HG02973 (cell line): Measurements from ENCODE around the gene ZNF771.
"Not testable (repeated sequence)": the region's sequence is repeated elsewhere in the genome, so short reads cannot be mapped to it uniquely, and the experiment has no call there.

Source experiments
- ATAC-seq: cut with Tn5 transposase; IDR thresholded peaks from one replicate; pipeline ENCODE4 v1.9.1; 2021; ENCODE audit warnings: moderate library complexity; ENCODE audit not compliant: unreplicated experiment

The ZNF771 gene

DNA sequence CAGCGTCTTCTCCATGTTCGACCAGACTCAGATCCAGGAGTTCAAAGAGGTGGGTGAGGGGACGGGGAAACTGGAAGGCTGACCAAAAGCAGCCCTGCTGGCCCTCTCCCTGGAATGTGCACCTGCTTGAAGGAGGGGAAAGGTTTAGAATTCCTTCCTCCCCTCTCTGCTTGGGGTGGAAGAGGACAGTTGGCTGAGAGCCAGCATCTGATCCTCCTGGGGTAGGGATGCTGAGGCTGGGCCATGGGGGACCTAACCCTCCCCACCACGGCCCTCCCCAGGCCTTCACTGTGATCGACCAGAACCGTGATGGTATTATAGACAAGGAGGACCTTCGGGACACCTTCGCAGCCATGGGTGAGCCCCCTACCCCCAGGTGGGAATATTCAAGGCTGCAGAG lies 31.5 kb upstream of the ZNF771 start:
- no peak for ATAC-seq

DNA sequence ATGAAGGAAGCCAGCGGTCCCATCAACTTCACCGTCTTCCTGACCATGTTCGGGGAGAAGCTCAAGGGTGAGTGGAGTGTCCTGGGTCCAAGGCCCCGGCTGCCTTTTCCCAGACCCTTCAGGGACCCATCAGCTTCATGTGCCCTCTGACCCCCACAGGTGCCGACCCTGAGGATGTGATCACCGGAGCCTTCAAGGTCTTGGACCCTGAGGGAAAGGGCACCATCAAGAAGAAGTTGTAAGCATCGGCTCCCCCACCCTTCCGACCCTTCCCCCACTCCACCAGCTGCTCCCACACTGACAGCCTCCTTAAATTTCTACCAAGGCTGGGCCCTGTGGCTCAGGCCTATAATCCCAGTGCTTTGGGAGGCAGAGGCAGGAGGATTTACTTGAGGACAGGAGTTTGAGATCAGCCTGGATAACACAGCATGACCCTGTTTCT lies 30.9 kb upstream of the ZNF771 start:
- ATAC-seq, result no peak

- peak; percentile 2 for ATAC-seq
Measured at GRCh38 chr16:30377050-30377811, 30.2 kb upstream of the ZNF771 start.

DNA sequence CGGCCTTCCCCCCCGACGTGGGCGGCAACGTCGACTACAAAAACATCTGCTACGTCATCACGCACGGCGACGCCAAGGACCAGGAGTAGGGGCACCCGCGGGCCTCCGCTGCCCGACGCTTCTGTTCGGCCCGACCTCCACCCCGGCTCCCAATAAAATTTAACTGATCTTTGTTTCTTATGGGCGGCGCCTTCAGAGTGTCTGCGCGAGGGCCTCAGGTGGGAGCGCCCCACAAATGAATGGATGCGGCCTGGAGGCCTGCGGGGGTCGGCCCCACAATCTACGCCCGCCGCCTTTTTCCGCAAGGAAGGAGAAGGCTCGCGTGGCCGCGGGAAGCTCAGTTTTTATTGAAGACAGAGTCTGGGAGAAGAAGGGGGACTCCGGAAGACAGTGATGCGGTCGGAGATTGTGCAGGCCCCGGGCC lies 29.6 kb upstream of the ZNF771 start:
- ATAC-seq, result peak; percentile 7

GRCh38 chr16:30378236-30379157 lies 28.9 kb upstream of the ZNF771 start:
- ATAC-seq, result peak; percentile 78

GRCh38 chr16:30379158-30379783 lies 28.1 kb upstream of the ZNF771 start:
- no peak for ATAC-seq

DNA sequence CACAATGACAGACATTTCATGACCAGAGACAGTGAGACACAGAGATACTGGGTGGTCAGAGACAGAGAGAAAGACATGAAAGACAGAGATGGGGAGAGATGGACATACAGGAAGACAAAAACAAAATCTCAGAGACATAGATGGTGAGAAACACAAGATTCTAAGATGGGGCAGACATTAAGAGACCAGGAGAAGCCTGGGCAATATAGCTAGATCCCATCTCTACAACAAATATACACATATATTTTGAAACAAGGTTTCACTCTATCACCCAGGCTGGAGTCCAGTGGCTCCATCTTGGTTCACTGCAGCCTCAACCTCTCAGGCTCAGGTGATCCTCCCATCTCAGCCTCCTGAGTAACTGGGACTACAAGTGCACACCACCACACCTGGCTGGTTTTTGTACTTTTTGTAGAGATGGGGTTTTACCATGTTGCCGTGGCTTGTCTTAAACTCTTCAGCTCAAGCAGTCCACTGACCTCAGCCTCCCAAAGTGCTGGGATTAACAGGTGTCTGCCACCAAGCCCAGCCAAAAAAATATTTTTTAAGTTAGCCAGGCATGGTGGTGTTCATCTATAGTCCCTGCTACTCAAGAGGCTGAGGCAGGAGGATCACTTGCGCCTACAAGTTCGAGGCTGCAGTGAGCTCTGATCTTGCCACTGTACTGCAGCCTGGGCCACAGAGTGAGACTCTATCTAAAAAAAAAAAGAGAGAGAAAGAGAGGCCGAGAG lies 27.2 kb upstream of the ZNF771 start:
- no peak for ATAC-seq

DNA sequence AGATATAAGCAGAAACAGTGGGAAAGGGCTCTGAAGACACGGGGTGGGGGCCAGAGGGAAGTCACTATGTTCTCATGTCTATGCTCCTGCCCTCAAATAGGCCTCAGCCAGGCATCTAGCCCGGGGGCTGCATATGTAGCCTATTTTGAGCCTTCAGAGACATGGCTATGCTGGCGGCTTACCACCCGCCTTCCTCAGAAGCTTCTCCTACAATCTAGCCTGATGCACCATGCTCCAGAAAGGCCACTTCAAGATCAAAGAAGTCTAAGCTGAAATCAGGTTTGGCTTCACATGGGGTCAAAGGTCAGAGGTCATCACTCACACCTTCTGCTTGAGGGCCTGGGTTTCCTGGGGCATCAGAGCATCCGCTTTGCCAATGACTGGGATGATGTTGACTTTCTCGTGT lies 26.6 kb upstream of the ZNF771 start:
- no peak for ATAC-seq

DNA sequence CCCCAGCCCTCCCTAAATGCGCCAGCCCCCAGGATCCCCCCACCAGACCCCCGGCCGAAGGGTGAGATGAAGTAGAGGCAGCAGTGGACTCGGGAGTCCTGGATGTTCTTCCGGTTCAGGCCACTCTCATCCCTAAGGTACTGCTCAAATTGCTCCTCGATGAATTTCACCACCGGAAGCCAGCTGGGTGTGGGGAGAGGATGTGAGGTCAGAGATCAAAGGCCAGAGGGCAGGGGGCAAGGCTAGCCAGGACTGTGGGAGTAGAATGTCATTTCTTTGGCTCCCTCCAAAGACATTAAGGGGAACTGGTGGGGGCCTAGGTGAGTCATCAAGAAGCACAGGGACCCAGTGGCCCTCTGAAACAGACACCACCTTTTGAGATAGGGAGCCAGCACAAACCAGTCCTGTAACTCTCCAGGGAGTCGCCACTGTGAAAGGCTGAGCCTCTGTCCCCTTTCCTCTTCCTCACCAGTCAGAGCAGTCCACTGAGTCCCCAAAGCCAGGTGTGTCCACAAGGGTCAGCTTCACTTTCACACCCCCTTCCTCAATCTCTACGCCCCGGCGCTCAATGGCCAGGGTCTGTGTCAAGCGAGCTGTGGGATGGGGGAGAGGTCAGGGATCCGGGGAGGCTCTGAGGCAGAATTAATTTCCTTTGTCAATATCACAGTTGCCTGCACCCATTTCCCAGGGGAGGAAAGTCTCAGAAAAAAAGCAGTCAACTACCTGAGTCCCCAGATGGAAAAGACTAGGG lies 25.9 kb upstream of the ZNF771 start:
- ATAC-seq, result no peak

DNA sequence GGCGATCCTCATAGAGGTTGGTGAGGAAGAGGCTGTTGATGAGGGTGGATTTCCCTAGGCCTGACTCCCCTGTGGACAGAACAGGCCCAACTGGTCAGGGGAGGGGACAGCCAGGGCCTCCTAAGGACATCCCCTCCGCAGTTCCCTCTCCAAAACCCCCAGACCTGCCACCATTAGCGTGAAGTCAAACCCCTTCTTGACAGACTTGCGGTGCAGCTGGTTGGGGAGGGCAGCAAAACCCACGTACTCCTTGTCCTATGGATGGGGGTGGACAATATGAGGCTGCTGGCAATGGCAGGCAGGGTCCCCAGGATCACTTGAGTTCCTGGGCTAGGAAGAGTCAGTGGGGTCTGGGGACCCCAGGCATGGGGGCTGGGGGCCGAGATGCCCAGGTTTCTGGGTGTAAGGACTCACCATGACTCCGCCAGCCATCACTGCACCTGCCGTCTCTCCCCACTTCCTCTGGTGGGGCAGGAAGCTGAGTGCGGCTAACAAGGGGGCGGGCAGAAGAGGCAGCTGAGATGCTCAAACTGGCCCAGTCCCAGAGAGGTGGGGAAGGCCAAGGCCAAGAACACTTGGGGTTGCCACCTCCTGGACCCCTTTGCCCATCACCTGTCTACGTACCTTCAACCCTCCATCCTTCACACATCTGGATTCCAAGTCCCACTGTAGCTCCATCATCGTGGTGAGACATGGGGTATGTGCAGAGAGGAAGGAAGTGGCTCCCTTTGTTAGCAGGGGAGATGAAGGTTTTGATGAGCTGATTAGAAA lies 25.1 kb upstream of the ZNF771 start, which contains the start of gene SEPTIN1:
TSS of gene SEPTIN1 (minus strand) at position 451 of the 771 bp plus-strand sequence. CDS start at position 432, 19 bp downstream.
- no peak for ATAC-seq

DNA sequence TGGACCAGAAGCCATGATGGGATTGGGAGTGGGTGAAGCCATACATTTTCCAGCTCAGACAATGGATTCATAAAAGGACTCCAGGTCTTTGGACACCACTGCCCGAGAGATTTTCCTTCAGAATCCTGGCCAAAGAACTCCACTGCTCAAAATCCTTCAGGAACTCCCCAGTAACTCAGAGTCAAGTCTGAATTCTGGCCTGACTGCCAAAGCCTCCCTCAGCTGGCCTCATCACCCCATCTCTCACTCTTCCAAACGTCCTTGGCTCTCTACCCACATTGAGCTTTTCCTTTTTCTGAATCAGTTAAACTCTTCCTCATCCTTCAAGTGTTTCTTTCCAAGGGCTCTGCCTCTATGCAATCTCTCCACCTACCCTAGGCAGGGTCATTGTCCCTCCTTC lies 23.9 kb upstream of the ZNF771 start:
- ATAC-seq, result no peak

GRCh38 chr16:30394592-30395154 lies 12.7 kb upstream of the ZNF771 start:
- ATAC-seq, result no peak

DNA sequence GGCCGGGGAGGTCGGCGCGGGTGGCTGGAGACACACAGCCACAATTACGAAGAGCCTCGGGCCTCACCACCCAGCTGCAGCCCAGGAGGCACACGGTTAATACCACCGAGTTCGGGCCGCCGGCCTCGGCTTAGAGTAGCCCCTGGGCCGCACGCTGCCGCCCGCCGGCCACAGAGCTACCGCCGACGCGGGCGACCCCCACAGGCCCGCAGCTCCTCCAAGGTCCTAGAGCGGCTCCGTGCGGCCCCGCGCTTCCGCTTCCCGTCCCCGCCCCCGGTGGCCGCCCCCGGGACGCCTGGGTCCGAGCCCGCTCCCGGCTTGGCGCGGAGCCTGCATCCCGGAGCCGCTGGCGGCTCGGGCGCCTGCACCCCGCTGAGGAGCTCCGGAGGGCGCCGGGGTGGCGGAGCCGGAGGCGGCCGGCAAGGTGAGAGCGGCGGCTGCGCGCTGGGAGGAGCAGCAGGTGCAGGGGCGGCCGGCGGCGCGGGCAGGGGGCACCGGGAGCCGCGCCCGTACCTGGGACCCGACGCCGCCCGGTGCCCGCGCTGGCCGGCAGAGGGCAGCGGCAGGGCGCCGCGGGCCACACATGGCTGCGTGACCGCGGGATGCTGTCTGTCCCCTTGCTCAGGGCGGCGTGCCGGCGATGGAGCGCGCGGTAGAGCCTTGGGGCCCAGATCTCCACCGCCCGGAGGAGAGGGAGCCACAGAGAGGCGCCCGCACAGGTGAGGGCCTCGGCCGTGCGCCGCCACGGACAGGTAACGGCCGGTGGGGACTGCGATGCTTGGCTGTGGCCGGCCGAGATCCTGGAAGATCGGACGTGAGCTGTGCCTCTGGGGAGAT lies 12.0 kb upstream of the ZNF771 start, which contains the start of gene ZNF48:
TSS of gene ZNF48 (plus strand) at position 266 of the 837 bp plus-strand sequence. CDS start at position 641, 375 bp downstream.
- ATAC-seq, result peak; percentile 46

- ATAC-seq, result peak; percentile 10
Measured at GRCh38 chr16:30395992-30396585, 11.3 kb upstream of the ZNF771 start.

GRCh38 chr16:30396627-30397026 lies 10.8 kb upstream of the ZNF771 start:
- ATAC-seq, result not testable (repeated sequence)

DNA sequence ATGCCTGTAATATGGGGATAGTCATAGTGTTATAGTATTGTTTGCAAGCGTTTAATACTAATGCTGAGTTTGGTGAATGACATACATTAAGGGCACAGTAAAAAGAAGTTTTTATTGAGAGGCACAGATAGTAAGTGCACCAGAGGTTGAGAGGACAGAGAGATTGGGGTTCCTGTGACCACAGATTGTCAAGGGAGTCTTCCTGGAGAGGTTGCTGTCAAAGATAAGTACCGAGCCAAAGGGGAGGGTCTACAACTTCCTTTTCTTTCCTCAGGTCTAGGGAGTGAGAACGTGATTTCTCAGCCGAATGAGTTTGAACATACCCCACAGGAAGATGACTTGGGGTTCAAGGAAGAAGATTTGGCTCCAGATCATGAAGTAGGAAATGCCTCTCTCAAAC lies 10.3 kb upstream of the ZNF771 start:
- ATAC-seq, result no peak
